GM10266 (cell line): ENCODE data around the gene CFAP77.

Experiments used
- DNase-seq: peaks from one replicate; pipeline ENCODE4 v3.0.0; 2012; ENCODE audit errors: extremely low spot score
- CTCF ChIP-seq: IDR thresholded peaks from 2 replicates; pipeline ENCODE4 v1.5.1; 2012; ENCODE audit warnings: mild to moderate bottlenecking, low read depth; ENCODE audit not compliant: control insufficient read depth, insufficient read depth; ENCODE audit errors: missing control alignments

CFAP77 gene

GRCh38 chr9:132461971-132462370 is 52.0 kb downstream of the CFAP77 start:
- no peak for TF ChIP-seq CTCF
- DNase-seq: no peak

DNA sequence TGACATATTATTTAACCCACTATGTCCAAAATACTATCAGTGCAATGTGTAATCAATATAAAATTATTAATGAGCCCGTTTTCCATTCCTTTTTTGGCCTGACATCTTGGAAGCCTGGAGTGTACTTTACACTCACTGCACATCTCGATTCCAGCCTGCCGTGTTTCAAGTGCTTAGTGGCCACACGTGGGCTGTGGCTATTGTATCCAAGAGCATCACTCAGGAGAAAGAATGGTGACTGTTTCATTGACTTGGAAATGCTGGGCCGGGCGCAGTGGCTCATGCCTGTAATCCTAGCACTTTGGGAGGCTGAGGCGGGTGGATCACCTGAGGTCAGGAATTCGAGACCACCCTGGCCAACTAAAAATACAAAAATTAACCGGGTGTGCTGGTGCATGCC is 54.5 kb downstream of the CFAP77 start:
- no peak for TF ChIP-seq CTCF
- no peak for DNase-seq

DNA sequence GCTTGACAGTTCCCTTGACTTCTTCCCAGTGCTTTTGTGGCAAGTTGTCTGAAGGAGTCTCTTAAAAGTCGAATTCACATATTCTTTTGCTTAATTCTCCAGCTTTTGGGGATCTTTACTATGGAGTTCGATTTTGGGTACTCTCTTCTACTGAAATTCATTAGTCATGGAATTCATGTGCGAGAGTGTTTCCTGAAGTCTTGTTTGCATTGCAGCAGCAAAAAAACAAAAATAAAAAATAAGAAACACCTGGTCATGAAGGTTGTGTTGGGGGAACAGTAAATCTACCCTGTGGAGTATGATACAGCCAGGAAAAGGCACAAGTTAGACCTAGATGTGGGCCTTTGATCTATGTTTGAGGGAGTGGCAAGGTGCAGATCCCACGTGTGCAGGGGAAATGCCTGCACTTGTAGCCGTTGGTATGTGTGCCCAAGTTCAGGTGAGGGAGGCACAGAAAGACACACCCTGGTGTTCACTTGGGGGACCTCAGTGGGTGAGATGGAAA is 55.2 kb downstream of the CFAP77 start:
- no peak for DNase-seq
- no peak for TF ChIP-seq CTCF

DNA sequence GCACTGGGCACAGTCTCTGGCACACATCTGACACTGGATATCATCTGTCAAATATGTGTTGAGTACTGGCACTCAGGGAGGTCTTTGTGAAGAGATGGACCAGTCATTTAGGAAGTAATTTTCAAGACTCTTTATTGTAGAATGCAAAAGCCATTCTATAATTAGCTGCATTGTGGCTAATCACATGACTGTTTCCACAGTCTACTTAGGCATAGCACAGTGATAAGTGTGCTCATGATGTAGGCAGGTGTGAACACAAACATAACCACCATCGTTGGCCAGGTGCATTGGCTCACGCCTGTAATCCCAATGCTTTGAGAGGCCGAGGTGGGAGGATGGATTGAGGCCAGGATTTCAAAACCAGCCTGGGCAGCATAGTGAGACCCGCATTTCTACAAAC is 62.2 kb downstream of the CFAP77 start:
- no peak for TF ChIP-seq CTCF
- no peak for DNase-seq

DNA sequence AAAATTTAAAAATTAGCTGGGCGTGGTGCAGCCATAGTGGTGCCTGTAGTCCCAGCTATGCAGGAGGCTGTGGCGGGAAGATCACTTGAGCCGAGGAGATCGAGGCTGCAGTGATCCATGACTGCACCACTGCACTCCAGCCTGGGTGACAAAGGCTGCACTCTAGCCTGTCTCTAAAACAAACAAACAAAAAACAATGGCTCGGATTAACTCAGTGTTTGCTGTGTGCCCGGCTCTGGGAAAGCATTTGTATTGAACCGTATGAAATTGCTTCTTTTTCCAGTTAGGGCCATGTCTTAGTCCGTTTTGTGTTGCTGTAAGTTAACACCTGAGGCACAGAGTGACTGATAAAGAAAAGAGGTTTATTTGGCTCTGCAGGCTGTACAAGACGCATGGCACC is 62.6 kb downstream of the CFAP77 start:
- DNase-seq: no peak
- TF ChIP-seq CTCF: no peak

GRCh38 chr9:132474253-132474652 is 64.2 kb downstream of the CFAP77 start:
- no peak for DNase-seq
- TF ChIP-seq CTCF: no peak

- TF ChIP-seq CTCF: no peak
- no peak for DNase-seq
These were observed 68.5 kb downstream of the CFAP77 start for GRCh38 chr9:132478353-132479050.
